ENCODE data around the gene SYNGR4. TPM values are rescaled to one million over a fixed set of nuclear protein-coding genes. Genes with fewer than 3 reads are reported as not detected.
A peak's percentile ranks its signal among the peaks of the same experiment; 100 is the strongest.

The SYNGR4 gene
- total RNA-seq, 1 donor from 2014 or later = not detected

DNA sequence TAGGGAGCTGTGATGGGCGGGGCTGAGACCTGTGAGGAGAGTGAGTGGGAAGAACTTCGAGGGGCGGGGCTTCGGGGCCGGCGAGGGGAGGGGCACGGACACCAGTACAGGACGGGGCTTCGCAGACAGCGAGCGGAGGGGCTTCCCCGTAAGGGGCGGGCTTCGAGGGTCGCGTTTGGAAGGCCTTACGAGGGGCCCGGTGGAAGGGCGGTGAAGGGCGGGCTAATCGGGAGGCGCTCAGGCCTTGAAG is 42.9 kb upstream of the SYNGR4 start:
- H3K36me3 Mint-ChIP-seq (ENCODE audit: low read depth, unreplicated experiment) = no peaks in the 10 kb centered on the region
- peaks cover 5% of the 10 kb centered on the region for H3K27me3 Mint-ChIP-seq (ENCODE audit: unreplicated experiment)
- peak overlapping the region; percentile 90 for H3K4me3 Mint-ChIP-seq (ENCODE audit: unreplicated experiment)
- H3K4me1 Mint-ChIP-seq (ENCODE audit: unreplicated experiment) = peaks cover 28% of the 10 kb centered on the region
- peak overlapping the region; percentile 97 for H3K27ac Mint-ChIP-seq (ENCODE audit: unreplicated experiment)
- DNase-seq (ENCODE audit: low spot score) = peak; percentile 97
- no peaks in the 10 kb centered on the region for H3K9me3 Mint-ChIP-seq (ENCODE audit: unreplicated experiment)
- TF ChIP-seq, protein P1, sequence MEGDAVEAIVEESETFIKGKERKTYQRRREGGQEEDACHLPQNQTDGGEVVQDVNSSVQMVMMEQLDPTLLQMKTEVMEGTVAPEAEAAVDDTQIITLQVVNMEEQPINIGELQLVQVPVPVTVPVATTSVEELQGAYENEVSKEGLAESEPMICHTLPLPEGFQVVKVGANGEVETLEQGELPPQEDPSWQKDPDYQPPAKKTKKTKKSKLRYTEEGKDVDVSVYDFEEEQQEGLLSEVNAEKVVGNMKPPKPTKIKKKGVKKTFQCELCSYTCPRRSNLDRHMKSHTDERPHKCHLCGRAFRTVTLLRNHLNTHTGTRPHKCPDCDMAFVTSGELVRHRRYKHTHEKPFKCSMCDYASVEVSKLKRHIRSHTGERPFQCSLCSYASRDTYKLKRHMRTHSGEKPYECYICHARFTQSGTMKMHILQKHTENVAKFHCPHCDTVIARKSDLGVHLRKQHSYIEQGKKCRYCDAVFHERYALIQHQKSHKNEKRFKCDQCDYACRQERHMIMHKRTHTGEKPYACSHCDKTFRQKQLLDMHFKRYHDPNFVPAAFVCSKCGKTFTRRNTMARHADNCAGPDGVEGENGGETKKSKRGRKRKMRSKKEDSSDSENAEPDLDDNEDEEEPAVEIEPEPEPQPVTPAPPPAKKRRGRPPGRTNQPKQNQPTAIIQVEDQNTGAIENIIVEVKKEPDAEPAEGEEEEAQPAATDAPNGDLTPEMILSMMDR (IDR thresholded peaks at IDR 0.05; ENCODE audit: unreplicated experiment) = no peak

DNA sequence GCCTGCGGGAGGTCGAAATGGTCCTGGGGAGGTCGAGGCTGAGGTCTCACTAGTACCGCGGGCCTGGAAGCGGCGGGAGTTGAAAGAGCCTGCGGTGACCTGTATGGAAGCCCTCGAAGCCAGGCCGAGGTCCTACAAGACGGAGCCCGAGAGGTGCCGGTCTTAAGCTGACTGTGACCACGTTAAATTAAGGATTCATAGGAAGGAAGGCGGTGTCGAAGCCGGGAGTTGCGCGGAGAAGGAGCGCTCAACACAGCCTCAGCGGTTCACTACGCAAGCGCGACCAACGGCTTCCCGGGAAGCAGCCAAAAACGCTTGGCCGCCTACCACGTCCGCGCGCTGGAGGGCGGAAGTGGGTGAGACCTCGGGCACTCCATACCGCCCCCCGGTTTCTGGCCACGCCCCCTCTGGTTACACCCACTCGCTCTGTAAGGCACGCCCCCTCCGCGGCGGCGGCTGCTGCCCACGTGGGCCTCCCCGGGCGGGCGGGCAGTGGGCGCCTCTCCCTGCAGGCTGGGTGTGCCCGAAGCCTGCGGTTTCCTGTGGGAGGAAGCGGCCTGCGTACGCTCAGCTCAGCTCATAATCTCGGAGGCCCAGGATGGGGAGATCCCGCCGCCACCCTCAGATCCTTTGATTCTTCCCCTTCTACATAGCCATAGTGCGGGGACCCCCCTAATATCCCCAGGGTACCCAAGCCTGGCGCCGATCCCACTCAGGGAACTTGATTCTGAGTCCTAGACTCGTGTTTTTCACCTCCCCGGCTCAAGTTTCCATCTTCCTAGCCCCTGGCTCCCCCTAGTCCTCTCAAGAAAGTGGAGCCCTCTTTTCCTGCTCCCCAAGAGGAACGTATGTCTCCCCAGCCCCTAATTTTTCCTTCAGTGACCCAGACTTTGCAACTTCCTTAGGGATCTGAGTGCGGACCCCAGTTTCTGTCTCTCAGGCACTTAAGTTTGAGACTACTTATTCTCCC is 42.3 kb upstream of the SYNGR4 start:
- no peaks in the 10 kb centered on the region for H3K36me3 Mint-ChIP-seq (ENCODE audit: low read depth, unreplicated experiment)
- peak; percentile 99 for DNase-seq (ENCODE audit: low spot score)

DNA sequence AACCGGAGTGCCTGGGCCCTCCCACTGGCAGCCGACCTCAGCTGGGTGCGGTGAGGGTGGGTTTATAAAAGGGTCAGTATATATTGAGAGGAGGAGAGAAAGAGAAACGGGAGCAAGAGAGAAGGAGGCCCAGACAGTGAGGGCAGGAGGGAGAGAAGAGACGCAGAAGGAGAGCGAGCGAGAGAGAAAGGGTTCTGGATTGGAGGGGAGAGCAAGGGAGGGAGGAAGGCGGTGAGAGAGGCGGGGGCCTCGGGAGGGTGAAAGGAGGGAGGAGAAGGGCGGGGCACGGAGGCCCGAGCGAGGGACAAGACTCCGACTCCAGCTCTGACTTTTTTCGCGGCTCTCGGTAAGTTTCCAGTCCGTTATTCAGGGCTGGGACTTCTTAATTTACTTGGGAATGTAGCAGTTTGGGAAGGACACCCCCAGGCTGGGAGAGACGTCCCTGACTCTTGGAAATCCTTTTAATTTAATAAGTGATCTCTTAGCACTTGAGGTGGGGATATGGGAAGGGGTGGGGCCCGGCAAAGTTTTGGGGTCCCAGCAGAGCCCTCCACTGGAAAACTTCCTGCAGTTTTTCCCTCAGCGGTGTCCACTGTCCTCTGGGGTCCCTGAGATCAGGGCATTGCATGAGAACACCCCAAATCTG is 38.8 kb upstream of the SYNGR4 start, which contains the start of gene EMP3:
EMP3 (plus strand) TSS at position 288 of the 646 bp plus-strand sequence. CDS start 1,293 bp downstream, outside the sequence.
- Mint-ChIP-seq H3K4me1 (ENCODE audit: unreplicated experiment) (peaks cover 30% of the 10 kb centered on the region), H3K27me3 (ENCODE audit: unreplicated experiment) (peaks cover 12% of the 10 kb centered on the region), H3K4me3 (ENCODE audit: unreplicated experiment) (peak within 1 kb of the TSS; percentile 88), H3K36me3 (ENCODE audit: low read depth, unreplicated experiment) (no peaks in the 10 kb centered on the region), H3K9me3 (ENCODE audit: unreplicated experiment) (no peaks in the 10 kb centered on the region), H3K27ac (ENCODE audit: unreplicated experiment) (no peak within 1 kb of the TSS)
- DNase-seq (ENCODE audit: low spot score) = peak; percentile 34
- TF ChIP-seq, protein P1 (IDR thresholded peaks at IDR 0.05; ENCODE audit: unreplicated experiment) = no peak

More for the DNA sequence above, 42.3 kb upstream of the SYNGR4 start:
- TF ChIP-seq, protein P1 (IDR thresholded peaks at IDR 0.05; ENCODE audit: unreplicated experiment) = no peak
- Mint-ChIP-seq H3K27me3 (ENCODE audit: unreplicated experiment) (peaks cover 5% of the 10 kb centered on the region), H3K27ac (ENCODE audit: unreplicated experiment) (peak overlapping the region; percentile 97), H3K4me1 (ENCODE audit: unreplicated experiment) (peaks cover 28% of the 10 kb centered on the region), H3K9me3 (ENCODE audit: unreplicated experiment) (no peaks in the 10 kb centered on the region), H3K4me3 (ENCODE audit: unreplicated experiment) (peak overlapping the region; percentile 90)

DNA sequence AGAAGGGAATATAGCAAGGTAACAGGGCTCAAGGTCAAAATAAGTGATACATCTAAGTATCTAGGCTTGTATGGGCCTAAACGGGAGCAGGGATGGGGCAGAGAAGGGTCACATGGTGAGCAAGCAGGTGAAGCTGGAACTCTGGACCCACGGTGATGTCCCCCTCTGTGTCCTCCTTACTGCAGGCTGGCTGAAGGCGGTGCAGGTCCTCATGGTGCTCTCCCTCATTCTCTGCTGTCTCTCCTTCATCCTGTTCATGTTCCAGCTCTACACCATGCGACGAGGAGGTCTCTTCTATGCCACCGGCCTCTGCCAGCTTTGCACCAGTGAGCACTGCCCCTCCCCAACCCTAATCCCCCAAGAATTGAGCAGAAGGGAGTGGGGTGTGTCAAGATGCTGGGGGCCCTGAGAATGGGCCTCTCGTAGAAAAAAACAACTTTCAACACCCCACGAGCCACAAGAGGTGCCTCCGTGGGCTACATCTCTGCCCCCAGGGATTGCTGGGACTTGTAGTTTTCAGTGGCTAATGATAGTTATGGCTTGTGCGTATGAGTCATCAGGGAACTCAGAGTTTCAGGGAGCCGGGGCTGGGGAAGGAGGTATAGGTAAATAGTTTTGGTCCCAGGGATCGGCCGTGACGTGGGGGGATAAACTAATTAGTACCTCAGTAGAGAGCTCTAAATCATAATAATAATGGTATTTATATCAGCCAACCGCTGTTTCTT is 34.8 kb upstream of the SYNGR4 start:
- Mint-ChIP-seq H3K4me3 (ENCODE audit: unreplicated experiment) (peak overlapping the region; percentile 91), H3K27me3 (ENCODE audit: unreplicated experiment) (peaks cover 8% of the 10 kb centered on the region), H3K27ac (ENCODE audit: unreplicated experiment) (peak overlapping the region; percentile 50), H3K36me3 (ENCODE audit: low read depth, unreplicated experiment) (no peaks in the 10 kb centered on the region), H3K4me1 (ENCODE audit: unreplicated experiment) (peaks cover 28% of the 10 kb centered on the region), H3K9me3 (ENCODE audit: unreplicated experiment) (no peaks in the 10 kb centered on the region)
- no peak for DNase-seq (ENCODE audit: low spot score)
- TF ChIP-seq, protein P1 (IDR thresholded peaks at IDR 0.05; ENCODE audit: unreplicated experiment) = no peak

All from endothelial cell (in vitro differentiated cells).